ENCODE measurements around the gene SPDYE3. TPM values are rescaled to one million over a fixed set of nuclear protein-coding genes. Genes with fewer than 3 reads are reported as not detected.
"Not testable (repeated sequence)": the region's sequence is repeated elsewhere in the genome, so short reads cannot be mapped to it uniquely, and the experiment has no call there.

Gene SPDYE3
- total RNA-seq, 1 donor from 2014 or later, result not detected

- TF ChIP-seq CTCF (IDR thresholded peaks at IDR 0.05), result peak; percentile 65
- H3K27me3 Mint-ChIP-seq (ENCODE audit: unreplicated experiment); DNase-seq (ENCODE audit: extremely low spot score, unreplicated experiment); H3K9me3 Mint-ChIP-seq (ENCODE audit: unreplicated experiment); H3K4me3 Mint-ChIP-seq (ENCODE audit: unreplicated experiment); H3K4me1 Mint-ChIP-seq (ENCODE audit: unreplicated experiment): not testable (repeated sequence)
- peak overlapping the region; percentile 88 for H3K27ac Mint-ChIP-seq (ENCODE audit: unreplicated experiment)
- peaks cover 43% of the 10 kb centered on the region for H3K36me3 Mint-ChIP-seq (ENCODE audit: unreplicated experiment)
These were observed 37.2 kb downstream of the SPDYE3 start for GRCh38 chr7:100344560-100345287.

GRCh38 chr7:100345288-100345672 lies 37.8 kb downstream of the SPDYE3 start:
- peak; percentile 62 for TF ChIP-seq CTCF (IDR thresholded peaks at IDR 0.05)
- H3K4me1 Mint-ChIP-seq (ENCODE audit: unreplicated experiment); H3K9me3 Mint-ChIP-seq (ENCODE audit: unreplicated experiment); H3K27me3 Mint-ChIP-seq (ENCODE audit: unreplicated experiment); H3K4me3 Mint-ChIP-seq (ENCODE audit: unreplicated experiment): not testable (repeated sequence)
- H3K27ac Mint-ChIP-seq (ENCODE audit: unreplicated experiment), result peak overlapping the region; percentile 88
- DNase-seq (ENCODE audit: extremely low spot score, unreplicated experiment), result peak; percentile 92
- H3K36me3 Mint-ChIP-seq (ENCODE audit: unreplicated experiment), result peaks cover 44% of the 10 kb centered on the region

GRCh38 chr7:100346921-100347320 lies 39.4 kb downstream of the SPDYE3 start:
- DNase-seq (ENCODE audit: extremely low spot score, unreplicated experiment), result no peak
- Mint-ChIP-seq H3K36me3 (ENCODE audit: unreplicated experiment) (peaks cover 43% of the 10 kb centered on the region), H3K27me3 (ENCODE audit: unreplicated experiment) (no peaks in the 10 kb centered on the region), H3K27ac (ENCODE audit: unreplicated experiment) (no peak overlapping the region), H3K4me1 (ENCODE audit: unreplicated experiment) (peaks cover 7% of the 10 kb centered on the region), H3K4me3 (ENCODE audit: unreplicated experiment) (no peak overlapping the region), H3K9me3 (ENCODE audit: unreplicated experiment) (no peaks in the 10 kb centered on the region)
- no peak for TF ChIP-seq CTCF (IDR thresholded peaks at IDR 0.05)

GRCh38 chr7:100348805-100349204 lies 41.3 kb downstream of the SPDYE3 start:
- H3K9me3 Mint-ChIP-seq (ENCODE audit: unreplicated experiment), result no peaks in the 10 kb centered on the region
- no peak overlapping the region for H3K4me3 Mint-ChIP-seq (ENCODE audit: unreplicated experiment)
- H3K27ac Mint-ChIP-seq (ENCODE audit: unreplicated experiment), result peak overlapping the region; percentile 50
- H3K27me3 Mint-ChIP-seq (ENCODE audit: unreplicated experiment), result no peaks in the 10 kb centered on the region
- peaks cover 39% of the 10 kb centered on the region for H3K36me3 Mint-ChIP-seq (ENCODE audit: unreplicated experiment)
- H3K4me1 Mint-ChIP-seq (ENCODE audit: unreplicated experiment), result peaks cover 7% of the 10 kb centered on the region
- TF ChIP-seq CTCF (IDR thresholded peaks at IDR 0.05), result no peak
- no peak for DNase-seq (ENCODE audit: extremely low spot score, unreplicated experiment)

- peaks cover 3% of the 10 kb centered on the region for H3K4me1 Mint-ChIP-seq (ENCODE audit: unreplicated experiment)
- H3K27me3 Mint-ChIP-seq (ENCODE audit: unreplicated experiment), result no peaks in the 10 kb centered on the region
- DNase-seq (ENCODE audit: extremely low spot score, unreplicated experiment), result no peak
- no peak overlapping the region for H3K4me3 Mint-ChIP-seq (ENCODE audit: unreplicated experiment)
- peaks cover 36% of the 10 kb centered on the region for H3K36me3 Mint-ChIP-seq (ENCODE audit: unreplicated experiment)
- no peaks in the 10 kb centered on the region for H3K9me3 Mint-ChIP-seq (ENCODE audit: unreplicated experiment)
- no peak overlapping the region for H3K27ac Mint-ChIP-seq (ENCODE audit: unreplicated experiment)
- no peak for TF ChIP-seq CTCF (IDR thresholded peaks at IDR 0.05)
These were observed 42.3 kb downstream of the SPDYE3 start for GRCh38 chr7:100349757-100350156.
